ENCODE results near the gene SYNRG.

SYNRG gene

GRCh38 chr17:37493249-37494027 lies 115.8 kb downstream of the SYNRG start:
- DNase-seq (ENCODE audit: low read depth) = peak; percentile 96
- TF ChIP-seq, protein P1, sequence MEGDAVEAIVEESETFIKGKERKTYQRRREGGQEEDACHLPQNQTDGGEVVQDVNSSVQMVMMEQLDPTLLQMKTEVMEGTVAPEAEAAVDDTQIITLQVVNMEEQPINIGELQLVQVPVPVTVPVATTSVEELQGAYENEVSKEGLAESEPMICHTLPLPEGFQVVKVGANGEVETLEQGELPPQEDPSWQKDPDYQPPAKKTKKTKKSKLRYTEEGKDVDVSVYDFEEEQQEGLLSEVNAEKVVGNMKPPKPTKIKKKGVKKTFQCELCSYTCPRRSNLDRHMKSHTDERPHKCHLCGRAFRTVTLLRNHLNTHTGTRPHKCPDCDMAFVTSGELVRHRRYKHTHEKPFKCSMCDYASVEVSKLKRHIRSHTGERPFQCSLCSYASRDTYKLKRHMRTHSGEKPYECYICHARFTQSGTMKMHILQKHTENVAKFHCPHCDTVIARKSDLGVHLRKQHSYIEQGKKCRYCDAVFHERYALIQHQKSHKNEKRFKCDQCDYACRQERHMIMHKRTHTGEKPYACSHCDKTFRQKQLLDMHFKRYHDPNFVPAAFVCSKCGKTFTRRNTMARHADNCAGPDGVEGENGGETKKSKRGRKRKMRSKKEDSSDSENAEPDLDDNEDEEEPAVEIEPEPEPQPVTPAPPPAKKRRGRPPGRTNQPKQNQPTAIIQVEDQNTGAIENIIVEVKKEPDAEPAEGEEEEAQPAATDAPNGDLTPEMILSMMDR (IDR thresholded peaks at IDR 0.05; ENCODE audit: low read depth, low read length, missing control alignments) = no peak
- H3K4me3 ChIP-seq (ENCODE audit: low read depth, low read length) = no peak overlapping the region
- in situ Hi-C loops (cut with HindIII; ENCODE audit: low sequenced_read_pairs) = no loop called here

DNA sequence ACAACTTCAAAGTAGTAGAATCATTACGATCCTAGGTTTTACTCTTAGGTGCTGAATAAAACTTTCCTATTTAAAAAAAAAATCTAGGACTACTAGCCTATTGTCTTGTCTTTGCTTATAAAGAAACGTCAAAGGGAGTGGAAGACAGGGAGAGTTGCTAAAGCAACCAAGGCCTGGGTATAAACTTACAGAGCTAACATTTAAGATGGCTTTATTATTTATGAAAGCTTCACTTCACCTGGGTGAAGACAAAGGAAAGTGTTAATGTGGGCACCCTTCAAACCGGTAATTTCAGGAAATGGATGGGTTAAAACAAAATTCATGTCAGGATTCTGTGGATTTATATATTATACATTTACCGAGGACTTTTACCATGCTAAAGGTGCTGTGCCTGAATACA lies 117.1 kb downstream of the SYNRG start:
- peak overlapping the region; percentile 78 for H3K4me3 ChIP-seq (ENCODE audit: low read depth, low read length)
- no peak for DNase-seq (ENCODE audit: low read depth)
- in situ Hi-C loops (cut with HindIII; ENCODE audit: low sequenced_read_pairs) = no loop called here
- TF ChIP-seq, protein P1 (IDR thresholded peaks at IDR 0.05; ENCODE audit: low read depth, low read length, missing control alignments) = no peak

GRCh38 chr17:37490638-37491614 lies 118.3 kb downstream of the SYNRG start:
- TF ChIP-seq, protein P1 (IDR thresholded peaks at IDR 0.05; ENCODE audit: low read depth, low read length, missing control alignments) = no peak
- peak; percentile 76 for DNase-seq (ENCODE audit: low read depth)
- in situ Hi-C loops (cut with HindIII; ENCODE audit: low sequenced_read_pairs) = no loop called here
- H3K4me3 ChIP-seq (ENCODE audit: low read depth, low read length) = peak overlapping the region; percentile 78

DNA sequence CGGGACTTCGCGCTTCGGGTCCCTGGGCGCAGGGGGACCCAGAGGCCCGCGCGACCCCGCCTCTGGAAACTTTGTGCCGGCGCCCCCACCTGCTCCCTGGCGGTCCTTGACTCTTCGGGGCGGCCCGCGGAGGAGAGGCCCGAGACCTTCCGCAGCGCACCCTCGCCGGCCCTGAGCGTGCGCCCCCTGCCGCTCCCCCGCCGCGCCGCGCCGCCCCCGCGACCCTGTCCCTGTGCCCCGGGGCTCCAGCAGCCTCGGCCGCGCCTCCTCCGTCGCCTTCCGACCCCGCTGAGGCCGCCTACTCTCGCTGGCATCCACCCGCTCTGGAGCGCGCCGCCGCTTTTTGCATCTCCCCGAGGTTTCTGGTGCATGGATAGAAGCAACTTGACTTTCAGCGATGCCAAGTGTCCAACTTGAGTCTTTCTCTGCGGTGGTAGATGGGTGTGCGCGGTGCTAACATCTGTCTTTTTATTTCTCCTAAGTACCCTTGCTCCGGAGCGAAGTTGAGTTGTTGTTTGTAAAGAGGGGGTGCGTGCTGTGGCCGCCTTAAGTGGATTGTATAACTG lies 119.1 kb downstream of the SYNRG start:
- DNase-seq (ENCODE audit: low read depth) = no peak
- TF ChIP-seq, protein P1 (IDR thresholded peaks at IDR 0.05; ENCODE audit: low read depth, low read length, missing control alignments) = no peak
- in situ Hi-C loops (cut with HindIII; ENCODE audit: low sequenced_read_pairs) = no loop called here
- peak overlapping the region; percentile 78 for H3K4me3 ChIP-seq (ENCODE audit: low read depth, low read length)

DNA sequence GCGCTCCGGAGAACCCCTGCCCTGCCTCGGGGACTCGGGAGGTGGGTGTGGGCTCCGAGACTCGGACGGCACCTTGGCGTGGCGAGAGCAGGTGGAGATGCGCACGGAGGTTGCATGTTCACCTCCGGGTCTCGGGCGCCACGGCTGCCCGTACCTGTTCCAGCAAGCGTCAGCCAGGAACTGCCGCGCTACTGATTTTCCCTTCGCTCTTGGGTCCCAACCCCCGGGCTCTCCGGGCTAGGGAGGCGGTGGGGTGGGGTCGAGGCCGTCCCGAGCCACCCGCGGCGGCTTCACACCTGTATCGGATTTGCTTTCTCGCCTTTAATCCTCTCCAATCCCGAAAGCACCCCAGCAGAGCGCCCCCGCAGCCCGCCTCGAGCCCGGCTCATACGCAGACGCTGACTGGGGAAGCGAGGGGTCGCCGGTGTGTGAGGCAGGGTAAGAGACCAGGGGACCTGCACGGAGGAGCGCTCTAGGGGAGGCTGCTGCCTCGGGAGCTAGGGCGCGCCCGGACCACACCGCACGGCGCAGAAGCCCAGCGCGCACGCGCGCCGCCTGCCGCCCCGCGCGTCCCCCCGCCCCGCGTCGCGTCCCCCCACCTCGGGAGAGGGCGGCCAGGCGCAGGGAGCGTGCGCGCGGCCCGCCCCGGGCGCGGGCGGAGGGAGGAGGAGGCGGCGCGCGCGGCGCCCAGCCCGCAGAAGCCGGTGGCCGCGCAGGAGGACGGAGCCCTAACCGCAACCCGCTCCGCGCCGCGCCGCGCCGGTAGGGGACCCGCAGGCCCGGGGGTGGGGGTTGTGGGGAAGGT lies 119.8 kb downstream of the SYNRG start, which contains the start of gene DUSP14:
TSS of gene DUSP14 (plus strand) at position 695 of the 805 bp plus-strand sequence. CDS start 22,382 bp downstream, outside the sequence.
- TF ChIP-seq, protein P1 (IDR thresholded peaks at IDR 0.05; ENCODE audit: low read depth, low read length, missing control alignments) = no peak
- no peak for DNase-seq (ENCODE audit: low read depth)
- H3K4me3 ChIP-seq (ENCODE audit: low read depth, low read length) = peak within 1 kb of the TSS; percentile 78
- in situ Hi-C loops (cut with HindIII; ENCODE audit: low sequenced_read_pairs) = no loop called here
